Activated T-cell treated with anti-CD3 and anti-CD28 coated beads, Interleukin-2, amount 50 U/mL, for 24 hours (primary cell): ENCODE results near the gene MTTP.

Experiments
- DNase-seq: peaks from one replicate; pipeline ENCODE4 v3.0.0-alpha.2; 2020
- H3K27ac Mint-ChIP-seq: 2 replicates; pipeline ENCODE4 v1.8.0; 2020; ENCODE audit warnings: mild to moderate bottlenecking, mixed read lengths
- H3K27me3 Mint-ChIP-seq: 2 replicates; pipeline ENCODE4 v1.8.0; 2020; ENCODE audit warnings: mixed read lengths
- H3K36me3 Mint-ChIP-seq: 2 replicates; pipeline ENCODE4 v1.8.0; 2020; ENCODE audit warnings: low read depth, mixed read lengths
- H3K4me1 Mint-ChIP-seq: 2 replicates; pipeline ENCODE4 v1.8.0; 2020; ENCODE audit warnings: low read depth, mixed read lengths
- H3K4me3 Mint-ChIP-seq: 2 replicates; pipeline ENCODE4 v1.8.0; 2020; ENCODE audit warnings: mild to moderate bottlenecking, moderate library complexity, mixed read lengths
- H3K9me3 Mint-ChIP-seq: 2 replicates; pipeline ENCODE4 v1.8.0; 2020; ENCODE audit warnings: mixed read lengths

The MTTP gene

DNA sequence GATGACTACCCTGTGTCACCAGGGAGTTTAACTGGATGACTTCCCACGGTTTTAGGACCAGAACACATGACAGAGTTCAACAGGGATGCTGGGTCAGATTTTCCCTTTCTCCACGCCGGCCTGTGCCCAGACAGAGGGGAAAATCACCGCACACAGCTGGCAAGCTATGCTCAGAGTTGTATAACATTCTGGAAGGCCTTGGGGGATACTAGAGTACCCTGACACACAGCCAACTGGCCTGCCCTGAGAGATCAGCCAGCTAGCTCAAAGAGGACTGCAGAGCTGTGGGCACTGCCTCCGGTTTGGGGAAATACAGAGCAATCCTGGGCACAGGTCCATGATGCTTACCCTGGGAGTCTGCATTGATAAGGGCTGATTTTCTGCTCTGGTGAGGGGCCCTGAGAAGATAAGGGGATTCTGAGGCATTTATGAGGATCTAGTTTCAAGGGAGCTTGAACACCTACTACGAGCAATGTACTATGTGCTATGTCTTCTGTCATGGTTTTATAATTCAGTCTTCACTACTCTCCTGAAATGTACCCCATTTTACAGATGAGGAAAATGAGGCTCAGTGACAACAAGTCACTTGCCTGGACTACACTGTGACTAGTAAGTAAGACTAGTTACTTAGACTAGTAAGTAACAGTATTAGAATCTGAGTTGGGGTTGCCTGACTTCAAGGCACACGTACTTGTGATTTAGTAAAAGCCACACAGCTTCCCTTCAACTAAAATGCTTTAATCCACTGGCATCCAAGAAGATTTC lies 68.3 kb downstream of the MTTP start:
- Mint-ChIP-seq H3K27ac (no peak overlapping the region), H3K4me1 (no peaks in the 10 kb centered on the region), H3K9me3 (no peaks in the 10 kb centered on the region), H3K27me3 (peaks cover 8% of the 10 kb centered on the region), H3K4me3 (no peak overlapping the region), H3K36me3 (no peaks in the 10 kb centered on the region)
- no peak for DNase-seq

DNA sequence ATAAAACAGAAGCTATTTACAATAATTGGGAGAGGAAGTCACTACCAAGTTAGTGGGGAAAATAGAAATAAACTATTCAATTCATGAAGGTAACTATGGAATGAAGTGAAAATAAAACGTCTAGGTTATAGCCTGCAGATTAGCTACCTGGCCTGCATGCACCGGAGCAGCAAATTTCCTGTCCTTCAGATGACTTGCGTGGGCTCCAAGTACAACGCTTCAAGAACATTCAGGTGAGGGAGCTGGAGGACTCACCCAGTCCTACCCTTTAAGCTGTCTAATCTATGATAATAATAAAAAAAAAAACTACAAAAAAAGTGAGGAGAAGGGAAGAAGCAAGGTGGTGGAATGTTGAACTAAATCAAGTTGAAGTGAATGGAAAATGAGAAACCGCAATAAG lies 69.8 kb downstream of the MTTP start:
- Mint-ChIP-seq H3K36me3 (no peaks in the 10 kb centered on the region), H3K27me3 (peaks cover 8% of the 10 kb centered on the region), H3K27ac (no peak overlapping the region), H3K9me3 (no peaks in the 10 kb centered on the region), H3K4me1 (no peaks in the 10 kb centered on the region), H3K4me3 (no peak overlapping the region)
- DNase-seq = no peak

DNA sequence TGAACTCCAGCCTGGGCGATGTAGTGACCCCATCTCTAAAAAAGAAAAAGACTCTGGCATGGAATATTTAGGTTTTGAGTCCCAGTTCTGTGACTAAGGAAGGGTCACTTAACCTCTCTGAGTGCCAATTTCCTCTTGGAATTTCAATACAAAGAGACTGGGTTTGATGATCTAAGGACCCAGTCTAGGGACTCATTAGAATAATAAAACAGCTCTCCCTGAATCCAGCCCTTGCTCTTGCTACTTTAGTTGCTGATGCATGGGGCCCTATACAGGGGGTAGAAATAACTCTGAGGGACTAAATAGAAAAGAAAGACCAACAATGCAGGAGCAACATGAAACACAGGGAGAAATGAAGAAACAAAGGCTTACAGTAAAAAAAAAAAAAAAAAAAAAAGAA lies 70.4 kb downstream of the MTTP start:
- no peak overlapping the region for H3K27ac Mint-ChIP-seq
- no peaks in the 10 kb centered on the region for H3K36me3 Mint-ChIP-seq
- DNase-seq = no peak
- H3K27me3 Mint-ChIP-seq = peaks cover 9% of the 10 kb centered on the region
- no peak overlapping the region for H3K4me3 Mint-ChIP-seq
- no peaks in the 10 kb centered on the region for H3K9me3 Mint-ChIP-seq
- H3K4me1 Mint-ChIP-seq = no peaks in the 10 kb centered on the region

DNA sequence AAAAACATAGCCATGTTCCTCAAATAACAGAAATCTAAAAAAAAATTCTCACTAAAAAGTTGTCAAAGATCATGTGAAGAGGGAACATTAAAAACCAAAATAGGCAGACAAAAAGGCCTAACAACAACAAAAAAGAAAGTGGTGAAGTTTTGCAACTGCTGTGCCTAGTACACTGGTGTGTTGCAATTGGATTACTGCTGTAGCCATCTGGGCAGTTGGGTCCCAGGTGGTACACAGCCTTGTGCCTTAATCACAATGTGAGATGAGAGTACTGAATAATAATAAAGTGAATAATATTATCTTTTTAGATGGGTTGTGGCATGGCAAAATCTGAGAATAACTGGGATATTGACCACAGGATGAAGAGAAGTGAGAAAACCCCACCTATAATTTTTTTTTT lies 71.0 kb downstream of the MTTP start:
- Mint-ChIP-seq H3K4me1 (no peaks in the 10 kb centered on the region), H3K4me3 (no peak overlapping the region), H3K27me3 (peaks cover 4% of the 10 kb centered on the region), H3K27ac (no peak overlapping the region), H3K9me3 (no peaks in the 10 kb centered on the region), H3K36me3 (no peaks in the 10 kb centered on the region)
- DNase-seq = no peak

DNA sequence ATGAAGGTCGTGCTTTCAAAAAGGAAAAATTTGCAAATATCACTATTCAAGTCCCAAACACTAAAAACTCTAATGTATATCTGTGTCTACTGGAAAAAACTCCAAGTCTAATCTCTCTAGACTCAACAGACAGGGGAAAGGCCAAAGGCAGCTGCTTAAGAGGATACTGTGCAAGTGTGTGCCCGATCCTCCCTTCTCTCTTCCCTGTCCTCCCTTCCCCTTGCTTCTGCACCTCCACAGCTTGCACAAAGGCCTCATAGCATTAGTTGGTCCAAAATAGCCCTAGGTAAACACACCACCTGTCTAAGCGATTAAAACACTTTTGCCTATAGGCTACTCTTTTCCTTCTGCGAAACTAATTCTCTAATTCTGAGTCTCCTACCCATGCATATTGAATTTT lies 72.4 kb downstream of the MTTP start:
- Mint-ChIP-seq H3K4me3 (no peak overlapping the region), H3K4me1 (no peaks in the 10 kb centered on the region), H3K36me3 (no peaks in the 10 kb centered on the region), H3K27ac (no peak overlapping the region), H3K27me3 (peaks cover 2% of the 10 kb centered on the region), H3K9me3 (no peaks in the 10 kb centered on the region)
- DNase-seq = no peak

DNA sequence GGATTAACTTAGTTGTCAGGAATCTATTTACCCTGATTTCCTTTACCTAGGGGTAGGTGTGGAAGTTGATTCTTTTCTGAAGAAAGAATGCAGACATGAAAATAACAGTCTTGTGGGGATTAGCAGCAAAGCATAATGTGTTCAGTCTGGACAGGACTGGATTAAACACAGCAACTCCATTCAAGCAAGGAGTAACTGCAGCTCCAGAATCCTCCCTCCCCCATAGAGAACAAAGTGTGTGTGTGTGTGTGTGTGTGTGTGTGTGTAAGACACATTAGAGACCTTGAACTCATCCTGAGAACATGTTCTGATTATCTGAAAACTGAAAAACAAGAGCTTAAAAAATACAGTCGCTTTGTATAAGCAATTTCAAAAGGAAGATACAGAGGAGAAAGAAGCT lies 73.7 kb downstream of the MTTP start:
- H3K4me3 Mint-ChIP-seq = no peak overlapping the region
- no peak for DNase-seq
- H3K36me3 Mint-ChIP-seq = no peaks in the 10 kb centered on the region
- H3K4me1 Mint-ChIP-seq = no peaks in the 10 kb centered on the region
- no peaks in the 10 kb centered on the region for H3K9me3 Mint-ChIP-seq
- peaks cover 2% of the 10 kb centered on the region for H3K27me3 Mint-ChIP-seq
- H3K27ac Mint-ChIP-seq = no peak overlapping the region

DNA sequence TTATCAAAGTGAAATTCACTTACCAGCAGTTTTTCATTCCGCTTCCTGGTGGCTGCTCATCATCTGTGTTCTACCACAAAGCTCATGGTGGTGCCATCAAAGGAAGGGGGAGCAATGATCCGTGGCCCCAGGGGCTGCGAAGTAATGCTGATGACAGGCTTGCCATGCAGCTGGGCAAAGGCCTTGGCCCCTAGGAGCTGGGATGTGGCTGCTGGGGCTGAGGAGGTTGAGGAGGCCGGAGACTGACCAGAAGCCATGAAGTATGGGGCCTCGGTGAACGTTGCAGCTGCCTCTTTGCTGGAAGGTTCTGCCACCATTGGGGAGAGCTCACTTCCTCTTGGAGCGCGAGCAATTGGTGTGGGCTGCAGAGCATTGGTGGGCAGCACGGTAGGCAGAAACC lies 74.6 kb downstream of the MTTP start:
- Mint-ChIP-seq H3K9me3 (no peaks in the 10 kb centered on the region), H3K36me3 (no peaks in the 10 kb centered on the region), H3K4me1 (no peaks in the 10 kb centered on the region), H3K27me3 (peaks cover 2% of the 10 kb centered on the region), H3K27ac (no peak overlapping the region), H3K4me3 (no peak overlapping the region)
- DNase-seq = no peak

DNA sequence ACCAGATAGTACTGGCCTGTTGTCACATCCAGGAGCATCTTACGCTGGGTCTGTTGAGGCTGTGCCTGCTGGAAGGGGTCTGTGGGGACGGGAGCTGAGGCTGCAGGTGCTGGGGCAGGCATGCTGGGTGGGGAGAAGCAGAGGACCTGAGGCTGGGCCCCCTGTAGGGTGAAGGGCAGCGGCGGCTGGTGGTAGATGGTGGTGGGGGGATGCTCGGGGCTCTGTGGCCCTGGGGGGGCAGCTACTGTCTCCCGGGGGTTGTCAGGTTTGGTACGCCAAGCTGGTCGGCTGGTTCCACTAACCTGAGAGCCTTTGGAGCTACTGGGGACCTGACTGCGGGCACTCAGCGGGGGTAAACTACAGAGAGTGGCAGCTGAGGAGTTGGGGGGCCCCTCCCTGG lies 75.2 kb downstream of the MTTP start:
- no peak overlapping the region for H3K4me3 Mint-ChIP-seq
- H3K9me3 Mint-ChIP-seq = no peaks in the 10 kb centered on the region
- H3K36me3 Mint-ChIP-seq = no peaks in the 10 kb centered on the region
- H3K27ac Mint-ChIP-seq = no peak overlapping the region
- no peaks in the 10 kb centered on the region for H3K4me1 Mint-ChIP-seq
- DNase-seq = no peak
- H3K27me3 Mint-ChIP-seq = peaks cover 2% of the 10 kb centered on the region

DNA sequence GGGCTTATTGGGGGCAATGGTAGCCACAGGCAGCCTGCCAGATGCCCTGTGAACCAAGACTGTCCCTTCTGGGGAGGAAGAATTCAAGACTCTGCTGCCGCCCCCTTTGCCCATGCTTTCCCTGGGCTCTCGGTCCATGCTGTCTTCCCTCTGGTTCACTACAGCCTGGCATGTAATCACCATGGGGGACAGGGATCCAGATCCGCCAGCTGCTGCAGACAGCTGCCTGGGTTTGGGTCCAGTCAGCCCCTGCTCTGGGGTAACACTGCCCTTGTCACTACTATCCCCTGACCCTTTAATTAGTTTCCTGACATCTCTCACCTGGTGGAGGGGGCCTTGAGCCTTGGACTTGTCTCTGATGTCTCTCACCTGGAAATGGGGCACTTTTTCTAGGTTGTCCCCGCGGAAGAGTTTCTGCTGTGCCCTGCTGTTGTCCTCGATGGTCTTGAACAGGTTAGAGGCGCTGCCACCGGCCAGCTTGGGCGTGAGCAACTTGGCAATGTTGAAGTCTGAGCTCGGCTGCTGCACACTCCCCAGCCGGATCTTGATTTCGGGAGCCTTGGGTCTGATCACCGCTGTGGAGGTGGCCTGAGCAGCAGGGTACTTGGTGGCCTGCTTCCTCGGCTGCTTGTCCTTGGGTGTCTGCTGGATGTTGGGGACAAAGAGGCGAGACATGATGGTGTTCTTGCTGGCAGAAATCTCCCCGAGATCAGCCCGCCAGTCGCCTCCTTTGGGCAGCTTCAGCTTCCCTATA lies 76.6 kb downstream of the MTTP start:
- H3K4me3 Mint-ChIP-seq = no peak overlapping the region
- no peak for DNase-seq
- H3K27ac Mint-ChIP-seq = no peak overlapping the region
- H3K9me3 Mint-ChIP-seq = no peaks in the 10 kb centered on the region
- no peaks in the 10 kb centered on the region for H3K36me3 Mint-ChIP-seq
- no peaks in the 10 kb centered on the region for H3K4me1 Mint-ChIP-seq
- peaks cover 2% of the 10 kb centered on the region for H3K27me3 Mint-ChIP-seq

DNA sequence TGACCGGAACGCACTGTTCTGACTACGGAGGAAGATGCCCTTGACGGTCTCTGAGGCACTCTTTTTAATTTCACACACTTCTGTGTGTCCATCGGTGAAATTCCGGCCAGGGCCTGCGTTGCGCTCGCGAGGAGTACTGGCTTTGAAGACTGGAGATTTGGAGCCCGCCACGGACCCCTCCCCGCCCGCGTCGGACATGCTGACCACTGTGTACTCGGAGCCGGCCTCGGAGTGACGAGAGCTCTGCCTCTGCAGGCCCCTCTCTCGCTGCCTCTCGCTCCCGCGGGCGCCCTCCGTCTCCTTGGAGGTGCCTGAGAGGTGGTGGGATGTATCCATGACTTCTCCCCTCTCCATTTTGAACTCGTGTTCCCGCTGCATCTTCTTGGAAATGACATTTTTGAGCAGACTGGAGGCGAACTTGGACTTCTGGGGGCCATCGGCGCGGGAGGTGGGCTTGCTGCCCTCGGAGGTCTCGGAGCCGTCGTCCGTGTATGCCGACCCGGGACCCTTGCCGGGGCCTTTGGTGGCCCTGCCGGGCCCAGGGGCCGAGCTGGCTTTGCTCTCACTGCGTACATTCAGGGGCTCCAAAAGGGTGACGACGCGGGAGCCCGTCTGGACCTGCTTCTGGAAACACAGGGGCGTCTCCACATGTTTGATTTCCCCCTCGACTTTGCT lies 77.3 kb downstream of the MTTP start:
- Mint-ChIP-seq H3K9me3 (no peaks in the 10 kb centered on the region), H3K27ac (no peak overlapping the region), H3K36me3 (no peaks in the 10 kb centered on the region), H3K27me3 (peaks cover 2% of the 10 kb centered on the region), H3K4me1 (no peaks in the 10 kb centered on the region), H3K4me3 (no peak overlapping the region)
- no peak for DNase-seq

DNA sequence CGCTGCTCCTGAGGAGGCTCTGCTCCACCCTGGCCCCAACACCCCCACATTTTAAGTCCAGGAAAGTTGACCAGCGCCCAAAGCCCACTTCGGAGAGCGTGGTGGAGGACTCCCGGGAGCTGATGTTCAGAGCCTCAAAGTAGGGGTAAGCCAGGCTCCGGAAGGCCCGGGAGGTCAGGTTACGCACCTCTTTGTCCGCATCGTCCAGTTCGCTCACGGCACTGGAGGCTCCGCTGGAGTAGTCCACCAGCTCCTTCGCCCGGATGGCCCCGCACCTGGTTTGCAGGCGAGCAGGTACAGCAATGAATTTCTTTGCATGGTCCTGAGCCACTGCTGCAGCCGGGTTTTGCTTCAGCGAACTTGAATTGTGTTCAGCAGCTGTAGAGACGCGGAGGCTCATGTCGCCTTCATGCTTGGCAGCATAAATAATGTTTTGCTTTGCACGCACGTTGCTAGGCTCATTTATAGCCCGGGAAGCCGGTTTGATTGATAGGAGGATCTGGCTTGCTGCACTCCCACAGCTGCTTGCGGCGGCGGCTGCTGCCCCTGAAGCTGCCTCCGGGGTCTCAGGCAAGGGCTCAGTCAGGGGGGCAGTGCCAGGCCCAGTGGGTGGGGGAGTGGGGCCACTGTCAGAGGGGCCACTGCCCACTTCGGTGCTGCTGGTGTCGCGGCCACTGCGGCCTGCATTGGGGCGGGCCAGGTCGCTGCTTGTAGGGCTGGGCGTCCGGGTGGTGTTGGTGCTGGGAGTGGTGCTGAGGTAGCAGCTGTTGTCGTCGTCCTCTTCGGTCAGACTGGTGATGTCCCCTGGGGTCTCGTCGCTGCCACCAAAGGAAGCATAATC lies 78.2 kb downstream of the MTTP start:
- H3K36me3 Mint-ChIP-seq = no peaks in the 10 kb centered on the region
- H3K27ac Mint-ChIP-seq = no peak overlapping the region

DNA sequence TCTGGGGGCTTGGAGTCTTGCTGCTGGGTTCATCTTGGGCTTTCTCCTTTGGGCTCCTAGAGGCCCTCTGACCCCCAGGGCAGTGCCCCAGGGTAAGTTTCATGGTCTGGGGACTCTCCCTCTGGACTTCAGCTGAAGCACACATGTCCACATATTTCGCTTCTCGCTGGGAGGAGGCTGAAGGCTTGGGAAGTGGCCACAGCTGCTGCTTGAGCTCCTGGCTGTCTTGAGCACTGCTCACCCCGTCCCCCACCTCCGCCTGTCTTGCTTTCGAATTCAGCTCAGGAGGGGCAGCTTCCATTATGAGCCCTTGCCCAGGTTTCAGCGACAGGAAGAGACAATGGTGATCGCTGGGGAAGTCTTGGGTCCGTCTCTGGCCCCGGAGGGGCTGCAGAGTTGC lies 79.3 kb downstream of the MTTP start:
- H3K4me3 Mint-ChIP-seq = no peak overlapping the region
- no peaks in the 10 kb centered on the region for H3K36me3 Mint-ChIP-seq
- no peaks in the 10 kb centered on the region for H3K4me1 Mint-ChIP-seq
- no peak overlapping the region for H3K27ac Mint-ChIP-seq
- H3K27me3 Mint-ChIP-seq = peaks cover 2% of the 10 kb centered on the region
- no peaks in the 10 kb centered on the region for H3K9me3 Mint-ChIP-seq
- no peak for DNase-seq

More for the DNA sequence above, 78.2 kb downstream of the MTTP start:
- Mint-ChIP-seq H3K27me3 (peaks cover 2% of the 10 kb centered on the region), H3K4me3 (no peak overlapping the region), H3K9me3 (no peaks in the 10 kb centered on the region), H3K4me1 (no peaks in the 10 kb centered on the region)
- DNase-seq = no peak

DNA sequence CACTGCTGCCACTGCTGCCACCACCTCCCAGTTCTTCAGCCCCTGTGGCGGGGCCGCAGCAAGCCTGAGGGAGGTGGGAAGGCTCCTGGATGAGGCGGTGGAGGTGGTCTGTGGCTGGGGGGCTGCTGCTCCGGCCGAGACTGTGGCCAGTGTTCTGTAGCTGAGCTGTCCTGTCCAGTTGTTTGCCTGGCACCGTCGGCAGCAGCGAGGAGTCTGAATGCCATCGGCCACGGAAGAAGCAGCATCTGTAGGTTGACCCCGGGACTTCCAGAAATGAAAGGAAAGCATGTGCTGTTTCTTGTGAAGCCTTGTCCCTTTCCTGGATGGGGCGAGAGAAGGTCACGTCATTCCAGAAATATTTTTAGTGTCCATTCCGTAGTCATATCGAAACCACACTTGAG lies 79.7 kb downstream of the MTTP start:
- Mint-ChIP-seq H3K36me3 (no peaks in the 10 kb centered on the region), H3K4me1 (no peaks in the 10 kb centered on the region), H3K4me3 (no peak overlapping the region), H3K9me3 (no peaks in the 10 kb centered on the region), H3K27me3 (peaks cover 2% of the 10 kb centered on the region), H3K27ac (no peak overlapping the region)
- no peak for DNase-seq

DNA sequence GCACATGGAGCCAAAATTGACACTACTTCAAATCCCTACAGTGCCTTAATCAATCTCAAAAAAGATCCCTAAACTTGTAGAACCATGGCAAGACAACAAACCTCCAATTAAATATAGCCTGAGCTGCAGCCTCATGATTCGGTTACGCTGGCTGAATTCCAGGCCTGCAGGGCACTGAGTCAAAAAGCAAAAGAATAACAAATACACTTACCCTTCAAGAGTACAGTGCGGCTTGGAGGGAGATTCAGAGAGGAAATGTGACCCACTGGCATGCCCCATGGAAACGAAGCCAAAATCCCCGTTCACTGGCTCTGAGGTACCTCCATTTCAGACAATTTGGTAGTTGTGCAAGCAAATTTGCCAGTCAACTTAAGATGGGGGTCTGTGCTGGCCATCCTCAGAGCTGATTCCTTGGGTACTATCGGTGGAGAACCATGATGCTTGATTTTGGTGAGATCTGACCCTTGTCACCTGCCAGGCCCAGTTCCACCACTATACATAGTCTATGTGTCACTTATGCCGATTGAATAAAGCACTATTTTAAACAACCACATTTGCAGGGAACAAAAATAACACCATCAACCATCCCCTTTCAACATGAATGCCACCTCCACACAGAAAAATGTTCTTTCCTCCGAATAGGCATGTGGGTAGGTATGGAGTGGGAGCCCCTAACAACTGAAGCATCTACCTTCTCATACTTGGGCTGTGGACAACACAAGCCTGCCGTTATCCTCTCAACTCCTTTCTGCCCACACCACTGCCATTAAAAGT lies 80.9 kb downstream of the MTTP start:
- H3K27ac Mint-ChIP-seq = no peak overlapping the region
- no peak overlapping the region for H3K4me3 Mint-ChIP-seq
- H3K36me3 Mint-ChIP-seq = no peaks in the 10 kb centered on the region
- H3K27me3 Mint-ChIP-seq = no peaks in the 10 kb centered on the region
- H3K9me3 Mint-ChIP-seq = no peaks in the 10 kb centered on the region
- no peaks in the 10 kb centered on the region for H3K4me1 Mint-ChIP-seq
- DNase-seq = no peak
